Gastrocnemius medialis (tissue), 4 donors: ENCODE results near the gene PBRM1.

Source experiments
- CTCF ChIP-seq, 5 experiments: fragments of 450-650 bp in 3 of 5; fragments of 200-600 bp in 2 of 5; sonication (generic) in 2 of 5; IDR thresholded peaks in 4 of 5; conservative IDR thresholded peaks in 1 of 5; 1 replicate in 4 of 5; 2 replicates in 1 of 5; pipeline ENCODE4 v1.5.1; 2016 to 2019; ENCODE audit warnings: antibody characterized with exemption in 5 of 5, mild to moderate bottlenecking in 3 of 5, moderate library complexity in 3 of 5
- POLR2A ChIP-seq, 2 donors: fragments of 450-650 bp; IDR thresholded peaks; one replicate each; pipeline ENCODE4 v1.6.1; 2017; ENCODE audit warnings: antibody characterized with exemption in 2 of 2, mild to moderate bottlenecking in 2 of 2, moderate library complexity in 2 of 2

DNA sequence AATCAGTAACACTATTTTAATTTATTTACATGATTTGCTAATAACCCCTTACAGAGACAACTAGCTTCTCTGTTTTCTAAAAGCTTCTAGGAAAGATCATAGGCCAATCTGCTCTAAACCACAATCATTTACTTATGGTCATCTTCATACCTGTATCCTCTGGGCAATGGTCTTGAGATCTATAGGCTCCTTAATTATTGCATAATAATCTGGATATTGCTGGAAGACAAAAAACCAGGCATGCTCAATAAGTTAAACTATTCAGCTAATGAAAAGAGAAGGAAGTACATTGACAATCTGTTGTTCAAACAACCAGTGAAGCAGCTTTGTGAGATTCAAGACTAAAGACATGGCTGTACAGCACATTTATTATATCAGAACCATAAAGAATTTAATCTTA lies 34.1 kb downstream of the PBRM1 start:
- TF ChIP-seq CTCF (IDR thresholded peaks at IDR 0.05 in 4 of 5, conservative IDR thresholded peaks at IDR 0.05 in 1 of 5), result no peak
- no peak for TF ChIP-seq POLR2A (IDR thresholded peaks at IDR 0.05)
